Loucy (cell line): ENCODE measurements around the gene FOXJ3.

ENCODE experiments used
- EZH2phosphoT487 ChIP-seq: fragments of 200-600 bp; IDR thresholded peaks from 2 replicates; pipeline ENCODE4 v1.6.1; 2018; ENCODE audit warnings: antibody characterized with exemption, mild to moderate bottlenecking, moderate library complexity, borderline replicate concordance
- TF ChIP-seq, protein P1 (sequence below): fragments of 200-600 bp; sonication (generic); conservative IDR thresholded peaks from 2 replicates; pipeline ENCODE4 v1.5.1; 2014; ENCODE audit warnings: mild to moderate bottlenecking, antibody characterized with exemption, low read length

DNA sequence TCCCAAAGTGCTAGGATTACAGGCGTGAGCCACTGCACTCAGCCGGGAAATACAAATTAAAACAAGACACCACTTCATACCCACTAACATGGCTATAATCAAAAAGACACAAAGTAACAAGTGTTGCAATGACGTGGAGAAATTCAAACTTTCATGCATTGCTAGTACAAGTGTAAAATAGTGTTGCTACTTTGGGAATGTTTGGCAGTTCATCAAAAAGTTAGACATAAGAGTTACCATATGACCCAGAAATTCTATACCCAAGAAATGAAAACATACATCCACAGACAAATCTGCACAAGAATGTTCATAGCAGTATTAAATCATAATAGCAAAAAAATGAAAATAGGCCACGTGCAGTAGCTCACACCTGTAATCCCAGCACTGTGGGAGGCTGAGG lies 16.4 kb downstream of the FOXJ3 start:
- TF ChIP-seq, protein P1, sequence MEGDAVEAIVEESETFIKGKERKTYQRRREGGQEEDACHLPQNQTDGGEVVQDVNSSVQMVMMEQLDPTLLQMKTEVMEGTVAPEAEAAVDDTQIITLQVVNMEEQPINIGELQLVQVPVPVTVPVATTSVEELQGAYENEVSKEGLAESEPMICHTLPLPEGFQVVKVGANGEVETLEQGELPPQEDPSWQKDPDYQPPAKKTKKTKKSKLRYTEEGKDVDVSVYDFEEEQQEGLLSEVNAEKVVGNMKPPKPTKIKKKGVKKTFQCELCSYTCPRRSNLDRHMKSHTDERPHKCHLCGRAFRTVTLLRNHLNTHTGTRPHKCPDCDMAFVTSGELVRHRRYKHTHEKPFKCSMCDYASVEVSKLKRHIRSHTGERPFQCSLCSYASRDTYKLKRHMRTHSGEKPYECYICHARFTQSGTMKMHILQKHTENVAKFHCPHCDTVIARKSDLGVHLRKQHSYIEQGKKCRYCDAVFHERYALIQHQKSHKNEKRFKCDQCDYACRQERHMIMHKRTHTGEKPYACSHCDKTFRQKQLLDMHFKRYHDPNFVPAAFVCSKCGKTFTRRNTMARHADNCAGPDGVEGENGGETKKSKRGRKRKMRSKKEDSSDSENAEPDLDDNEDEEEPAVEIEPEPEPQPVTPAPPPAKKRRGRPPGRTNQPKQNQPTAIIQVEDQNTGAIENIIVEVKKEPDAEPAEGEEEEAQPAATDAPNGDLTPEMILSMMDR: no peak
- no peak for TF ChIP-seq EZH2phosphoT487
